ENCODE results near the gene VRTN. TPM values are rescaled to one million over a fixed set of nuclear protein-coding genes. Genes with fewer than 3 reads are reported as not detected.

Gene VRTN
- total RNA-seq, 1 donor from 2014 or later, result not detected

Other genes starting within 250 kb of the VRTN start
- gene VSX2, start 109.0 kb upstream of the VRTN start, total RNA-seq, result not detected
- gene ABCD4, start 45.5 kb upstream of the VRTN start, total RNA-seq, result 26.9 TPM
- not detected for gene SYNDIG1L, start 77.7 kb downstream of the VRTN start, total RNA-seq
- 116 TPM for gene NPC2, start 144.8 kb downstream of the VRTN start, total RNA-seq
- 40.5 TPM for gene ISCA2, start 145.3 kb downstream of the VRTN start, total RNA-seq